ACC112 (cell line): Measurements from ENCODE around the gene L1CAM.

Experiments
- H2AFZ ChIP-seq: fragments of 200-600 bp; sonication (generic); one replicate; pipeline ENCODE4 v1.6.0; 2017; ENCODE audit warnings: antibody characterized with exemption, low read length; ENCODE audit not compliant: unreplicated experiment
- H3K27ac ChIP-seq: fragments of 200-600 bp; sonication (generic); 2 replicates; pipeline ENCODE4 v1.5.1; 2014; ENCODE audit warnings: low read depth, mild to moderate bottlenecking, antibody characterized with exemption, low read length, moderate library complexity
- H3K27me3 ChIP-seq: fragments of 200-600 bp; sonication (generic); 2 replicates; pipeline ENCODE4 v1.6.1; 2014; ENCODE audit warnings: mild to moderate bottlenecking, antibody characterized with exemption, low read length, moderate library complexity, mixed read lengths; ENCODE audit not compliant: insufficient read depth
- H3K36me3 ChIP-seq: fragments of 200-600 bp; sonication (generic); 2 replicates; pipeline ENCODE4 v1.6.1; 2016; ENCODE audit warnings: mild to moderate bottlenecking, antibody characterized with exemption, low read length, moderate library complexity, mixed read lengths; ENCODE audit not compliant: insufficient read depth
- H3K4me1 ChIP-seq: fragments of 200-600 bp; sonication (generic); one replicate; pipeline ENCODE4 v1.6.1; 2016; ENCODE audit warnings: low read length, mixed read lengths; ENCODE audit not compliant: insufficient read depth, unreplicated experiment, control insufficient read depth
- H3K4me3 ChIP-seq: fragments of 200-600 bp; sonication (generic); 2 replicates; pipeline ENCODE4 v1.5.1; 2014; ENCODE audit warnings: mild to moderate bottlenecking, low read depth, low read length
- H3K79me2 ChIP-seq: fragments of 200-600 bp; sonication (generic); one replicate; pipeline ENCODE4 v1.6.0; 2016; ENCODE audit warnings: low read length; ENCODE audit not compliant: control insufficient read depth, unreplicated experiment, insufficient read depth

L1CAM gene

GRCh38 chrX:153924149-153924861, 38.3 kb upstream of the L1CAM start:
- Histone ChIP-seq H2AFZ (no peak overlapping the region), H3K27ac (no peak overlapping the region), H3K4me3 (no peak overlapping the region), H3K79me2 (no peaks in the 10 kb centered on the region), H3K27me3 (no peaks in the 10 kb centered on the region), H3K4me1 (peaks cover 9% of the 10 kb centered on the region), H3K36me3 (no peaks in the 10 kb centered on the region)

- no peak overlapping the region for H2AFZ ChIP-seq
- H3K27ac ChIP-seq = no peak overlapping the region
- no peak overlapping the region for H3K4me3 ChIP-seq
- no peaks in the 10 kb centered on the region for H3K36me3 ChIP-seq
- H3K79me2 ChIP-seq = no peaks in the 10 kb centered on the region
- no peaks in the 10 kb centered on the region for H3K27me3 ChIP-seq
- H3K4me1 ChIP-seq = peaks cover 9% of the 10 kb centered on the region
Observed at GRCh38 chrX:153922932-153923857, 37.2 kb upstream of the L1CAM start.

DNA sequence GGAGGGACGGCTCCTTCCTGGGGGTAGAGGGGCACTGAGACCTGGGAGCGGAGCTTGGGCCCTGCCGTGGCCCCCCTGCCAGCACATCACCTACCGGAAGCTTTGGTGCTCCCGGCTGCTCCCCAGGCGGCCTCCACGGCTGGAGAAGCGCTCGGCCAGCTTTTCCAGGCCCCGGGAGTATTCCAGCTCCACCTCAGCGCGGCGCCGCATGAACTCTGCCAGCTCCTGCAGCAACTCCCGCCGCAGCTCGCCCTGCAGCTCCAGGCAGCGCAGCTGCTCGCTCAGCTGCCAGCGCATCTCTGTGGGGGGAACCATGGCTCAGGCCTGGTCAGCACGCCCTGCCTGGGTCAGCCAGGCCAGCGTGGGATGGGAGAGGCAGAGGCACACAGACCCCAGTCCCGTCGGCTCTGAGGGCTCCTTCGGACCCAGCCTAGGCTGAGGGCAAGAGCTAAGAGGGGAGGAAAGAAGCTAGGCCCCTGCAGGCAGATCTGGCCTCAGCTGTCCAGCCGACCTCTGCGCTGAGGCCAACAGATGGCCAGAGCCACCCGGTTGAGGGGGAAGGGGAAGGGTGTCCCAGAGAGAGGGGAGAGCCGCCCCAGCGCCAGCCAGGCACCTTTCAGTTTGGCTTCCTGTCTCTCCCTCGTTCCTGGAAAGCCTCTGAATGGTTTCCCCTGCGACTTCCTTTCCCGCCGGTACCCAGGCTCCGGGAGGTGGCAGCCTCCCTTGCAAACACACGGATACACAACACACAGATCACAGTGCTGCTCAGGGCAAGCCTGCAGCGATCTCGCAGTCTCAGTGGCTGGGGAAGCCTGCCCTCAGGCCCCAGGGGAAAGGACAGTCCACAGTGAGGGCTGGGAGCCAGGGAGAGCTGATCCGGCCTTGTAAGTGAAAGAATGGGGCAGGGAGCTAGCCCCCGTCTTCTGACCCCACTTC, 35.8 kb upstream of the L1CAM start:
- H3K27ac ChIP-seq = no peak overlapping the region
- H3K4me1 ChIP-seq = peaks cover 4% of the 10 kb centered on the region
- no peaks in the 10 kb centered on the region for H3K36me3 ChIP-seq
- no peaks in the 10 kb centered on the region for H3K79me2 ChIP-seq
- no peak overlapping the region for H2AFZ ChIP-seq
- no peaks in the 10 kb centered on the region for H3K27me3 ChIP-seq
- H3K4me3 ChIP-seq = no peak overlapping the region

DNA sequence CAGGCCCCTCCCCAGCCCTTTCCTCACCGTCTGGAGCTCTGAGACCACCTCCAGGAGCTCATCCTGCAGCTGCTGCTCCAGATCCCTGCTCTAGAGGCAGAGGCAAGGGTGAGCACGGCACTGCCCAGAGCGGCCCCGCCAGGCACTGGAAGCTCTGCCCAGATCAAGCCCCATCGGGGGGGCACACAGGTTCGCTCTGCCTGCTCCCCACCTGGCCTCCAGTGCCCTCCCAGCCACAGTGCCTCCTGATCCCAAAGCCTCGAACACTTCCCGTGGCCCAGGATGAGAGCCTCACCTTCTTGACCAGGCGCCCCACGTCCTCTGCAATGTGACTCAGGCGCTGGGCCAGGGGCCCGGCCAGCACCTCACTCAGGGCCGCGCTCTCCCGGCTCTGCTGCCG, 35.1 kb upstream of the L1CAM start:
- no peaks in the 10 kb centered on the region for H3K27me3 ChIP-seq
- no peaks in the 10 kb centered on the region for H3K4me1 ChIP-seq
- H3K4me3 ChIP-seq = no peak overlapping the region
- H3K27ac ChIP-seq = no peak overlapping the region
- H2AFZ ChIP-seq = no peak overlapping the region
- no peaks in the 10 kb centered on the region for H3K36me3 ChIP-seq
- H3K79me2 ChIP-seq = no peaks in the 10 kb centered on the region

DNA sequence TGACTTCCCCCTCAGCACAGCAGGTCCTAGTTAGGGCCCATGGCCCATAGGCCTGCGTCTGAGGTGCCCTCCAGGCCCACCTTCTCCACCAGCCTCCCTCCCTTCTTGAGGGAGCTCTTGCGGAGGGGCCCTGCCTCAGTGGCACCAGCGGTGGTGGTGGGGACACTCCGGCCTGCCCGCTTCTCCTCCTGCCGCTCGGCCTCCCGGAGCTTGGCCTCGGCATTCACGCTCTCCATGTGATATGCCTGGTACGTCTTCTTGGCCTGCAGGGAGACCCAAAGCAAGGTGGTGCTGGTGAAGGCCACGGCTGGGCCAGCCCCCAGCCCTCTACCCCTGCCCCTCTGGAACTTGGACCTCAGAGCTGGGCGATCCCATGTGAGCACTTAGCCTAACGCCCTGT, 34.6 kb upstream of the L1CAM start:
- H3K27me3 ChIP-seq = no peaks in the 10 kb centered on the region
- H2AFZ ChIP-seq = no peak overlapping the region
- H3K79me2 ChIP-seq = no peaks in the 10 kb centered on the region
- no peak overlapping the region for H3K27ac ChIP-seq
- no peaks in the 10 kb centered on the region for H3K4me1 ChIP-seq
- H3K36me3 ChIP-seq = no peaks in the 10 kb centered on the region
- H3K4me3 ChIP-seq = no peak overlapping the region

DNA sequence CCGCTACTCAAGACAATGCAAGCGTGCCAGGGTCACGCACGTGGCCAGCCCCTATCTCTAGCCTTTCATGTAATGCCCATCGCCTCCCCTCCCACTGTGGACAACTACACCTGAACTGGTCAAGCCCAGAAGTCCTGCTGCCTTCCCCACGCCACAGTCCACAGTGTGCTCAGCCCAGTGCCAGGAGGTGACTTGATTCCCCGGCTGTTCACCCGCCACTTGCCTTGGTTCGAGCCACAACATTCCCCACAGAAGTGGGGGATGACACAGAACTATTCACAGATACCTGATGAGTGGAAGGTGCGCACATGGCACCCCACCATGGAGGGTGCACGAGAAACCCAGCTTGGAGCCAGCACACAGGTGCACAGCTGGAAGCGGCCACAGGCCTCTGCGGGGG, 33.3 kb upstream of the L1CAM start:
- no peak overlapping the region for H3K27ac ChIP-seq
- H3K4me1 ChIP-seq = no peaks in the 10 kb centered on the region
- H3K79me2 ChIP-seq = no peaks in the 10 kb centered on the region
- H3K4me3 ChIP-seq = no peak overlapping the region
- H2AFZ ChIP-seq = no peak overlapping the region
- no peaks in the 10 kb centered on the region for H3K27me3 ChIP-seq
- no peaks in the 10 kb centered on the region for H3K36me3 ChIP-seq

- no peak overlapping the region for H3K4me3 ChIP-seq
- H3K36me3 ChIP-seq = no peaks in the 10 kb centered on the region
- H3K27ac ChIP-seq = no peak overlapping the region
- H3K27me3 ChIP-seq = no peaks in the 10 kb centered on the region
- H3K79me2 ChIP-seq = no peaks in the 10 kb centered on the region
- no peaks in the 10 kb centered on the region for H3K4me1 ChIP-seq
- H2AFZ ChIP-seq = no peak overlapping the region
Observed at GRCh38 chrX:153917869-153918268, 31.9 kb upstream of the L1CAM start.

- Histone ChIP-seq H3K27ac (no peak overlapping the region), H3K4me3 (no peak overlapping the region), H3K4me1 (no peaks in the 10 kb centered on the region), H3K79me2 (no peaks in the 10 kb centered on the region), H3K27me3 (no peaks in the 10 kb centered on the region), H2AFZ (no peak overlapping the region), H3K36me3 (no peaks in the 10 kb centered on the region)
Observed at GRCh38 chrX:153913701-153914100, 27.7 kb upstream of the L1CAM start.

DNA sequence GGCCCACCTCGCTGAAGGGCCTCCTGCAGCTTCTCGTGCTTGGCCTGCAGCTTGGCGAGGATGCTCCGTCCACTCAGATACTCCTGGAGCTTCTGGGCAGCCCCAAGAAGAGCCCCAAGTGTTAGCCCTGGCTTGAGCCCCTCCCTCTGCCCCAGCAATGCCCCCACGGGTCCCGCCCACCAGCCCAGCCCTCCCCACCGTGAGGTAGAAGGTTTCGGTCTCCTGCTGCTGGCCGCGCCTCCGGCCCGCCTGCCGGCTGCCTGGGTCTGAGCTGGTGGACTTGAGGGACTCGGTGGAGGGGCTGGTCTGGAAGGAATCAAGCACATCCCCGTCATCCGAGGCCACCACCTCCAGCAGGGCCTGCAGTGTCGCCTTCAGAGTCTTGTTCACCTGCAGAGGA, 27.2 kb upstream of the L1CAM start:
- H3K27ac ChIP-seq = no peak overlapping the region
- H3K27me3 ChIP-seq = no peaks in the 10 kb centered on the region
- H3K4me3 ChIP-seq = no peak overlapping the region
- no peaks in the 10 kb centered on the region for H3K36me3 ChIP-seq
- H3K79me2 ChIP-seq = no peaks in the 10 kb centered on the region
- H2AFZ ChIP-seq = no peak overlapping the region
- no peaks in the 10 kb centered on the region for H3K4me1 ChIP-seq

DNA sequence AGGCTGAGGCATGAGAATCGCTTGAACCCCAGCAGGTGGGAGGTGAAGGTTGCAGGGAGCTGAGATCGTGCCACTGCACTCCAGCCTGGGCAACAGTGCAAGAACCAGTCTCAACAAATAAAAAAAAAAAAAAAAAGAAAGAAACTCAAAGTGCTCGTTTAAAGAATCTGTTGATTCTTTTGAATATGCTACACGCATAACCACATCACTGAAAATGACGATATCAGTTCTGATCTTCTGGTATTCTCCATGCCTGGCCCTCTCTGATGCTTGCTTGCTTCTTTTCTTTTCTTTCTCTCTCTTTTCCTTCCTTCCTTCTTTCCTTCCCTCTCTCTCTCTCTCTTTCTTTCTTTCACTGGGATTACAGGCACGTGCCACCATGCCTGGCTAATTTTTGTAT, 25.8 kb upstream of the L1CAM start:
- Histone ChIP-seq H3K27ac (no peak overlapping the region), H3K27me3 (no peaks in the 10 kb centered on the region), H3K79me2 (no peaks in the 10 kb centered on the region), H3K4me1 (no peaks in the 10 kb centered on the region), H3K36me3 (no peaks in the 10 kb centered on the region), H2AFZ (no peak overlapping the region), H3K4me3 (no peak overlapping the region)
